ENCODE data around the gene FNBP1.

GRCh38 chr9:129884220-129885017, 158.6 kb downstream of the FNBP1 start:
- TF ChIP-seq CTCF (IDR thresholded peaks at IDR 0.05) (no peak), POLR2A (IDR thresholded peaks at IDR 0.05) (peak; percentile 39 to 78 (median 78))

Measured in body of pancreas (tissue), 4 donors.